Activated CD8-positive, alpha-beta memory T cell treated with anti-CD3 and anti-CD28 coated beads, Interleukin-2, amount 50 U/mL, for 24 hours (primary cell): ENCODE results near the gene DALRD3.

Source experiments
- DNase-seq: peaks from one replicate; pipeline ENCODE4 v3.0.0-alpha.2; 2020; ENCODE audit errors: extremely low read depth

DALRD3 gene

DNA sequence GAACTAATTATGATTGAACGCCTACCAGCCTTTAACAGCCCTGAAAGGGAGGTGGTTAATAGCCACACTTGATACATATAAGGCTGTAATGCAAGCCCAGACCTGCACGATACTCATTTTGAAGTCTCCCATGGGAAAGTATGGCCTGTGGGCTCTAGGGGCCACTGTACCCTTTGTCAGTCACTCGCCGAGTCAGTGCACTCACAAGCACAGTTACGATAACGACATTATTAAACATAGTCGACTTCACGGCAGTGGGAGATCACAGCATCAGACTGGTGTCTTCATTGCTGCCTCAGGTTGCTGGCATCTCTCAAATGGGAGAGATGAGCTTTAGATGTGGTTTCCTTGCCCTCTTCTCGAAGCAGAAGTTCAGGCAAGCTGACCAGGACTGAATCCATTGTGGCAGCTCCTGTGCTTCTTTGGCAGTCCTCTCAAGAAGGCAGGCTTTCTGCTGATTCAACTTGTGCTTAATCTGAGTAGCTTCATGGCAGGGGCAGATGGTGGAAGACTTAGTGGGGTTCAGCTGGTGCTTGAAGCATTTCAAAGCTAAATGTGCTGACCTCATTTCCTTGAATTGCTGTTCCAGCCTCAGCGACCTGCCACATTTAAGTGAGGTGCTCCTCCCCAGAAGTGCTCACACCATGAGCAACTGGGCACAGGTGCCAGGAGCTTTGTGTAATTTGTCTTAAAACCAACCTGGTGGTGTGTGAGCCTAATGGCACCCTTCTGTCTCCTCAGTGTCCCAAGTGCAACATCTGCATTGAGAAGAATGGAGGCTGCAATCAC lies 44.1 kb downstream of the DALRD3 start:
- DNase-seq = no peak

DNA sequence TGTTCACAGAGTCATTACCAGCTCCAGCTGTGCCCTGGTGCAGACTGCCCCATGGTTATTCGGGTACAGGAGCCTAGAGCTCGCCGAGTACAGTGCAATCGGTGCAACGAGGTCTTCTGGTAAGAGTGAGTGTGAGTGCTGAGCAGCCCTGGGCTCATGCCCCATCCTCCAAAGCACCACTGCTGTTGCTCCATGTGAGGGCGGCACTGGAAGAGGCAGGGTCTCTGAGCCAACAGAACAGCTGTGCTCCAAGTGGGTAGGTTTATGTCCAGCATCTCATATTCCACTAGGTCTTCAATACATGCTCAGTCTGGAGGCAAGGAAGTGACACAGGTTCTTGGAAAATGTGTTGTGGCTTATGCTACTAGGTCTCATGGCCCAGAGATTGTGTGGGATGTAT lies 47.8 kb downstream of the DALRD3 start:
- DNase-seq = no peak

DNA sequence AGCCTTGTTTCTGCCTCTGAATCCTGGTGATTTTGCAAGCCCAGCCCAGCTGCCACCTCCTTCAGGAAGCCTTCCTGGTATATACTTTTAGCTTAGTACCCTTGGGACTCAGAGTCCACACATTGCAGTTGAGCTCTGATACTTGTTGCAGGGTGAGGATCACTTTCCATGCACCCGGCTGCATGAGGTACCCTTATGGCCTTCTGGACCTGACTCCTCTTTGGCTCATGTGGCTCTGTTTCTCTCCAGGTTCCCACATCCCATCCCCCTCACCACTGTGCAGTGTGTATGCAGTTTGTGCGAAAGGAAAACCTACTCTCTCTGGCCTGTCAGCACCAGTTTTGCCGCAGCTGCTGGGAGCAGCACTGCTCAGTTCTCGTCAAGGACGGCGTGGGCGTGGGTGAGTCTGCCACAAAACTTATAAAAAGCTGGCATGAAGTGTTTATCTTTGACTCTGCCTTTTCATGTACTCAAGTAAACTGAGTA lies 51.5 kb downstream of the DALRD3 start:
- no peak for DNase-seq

DNA sequence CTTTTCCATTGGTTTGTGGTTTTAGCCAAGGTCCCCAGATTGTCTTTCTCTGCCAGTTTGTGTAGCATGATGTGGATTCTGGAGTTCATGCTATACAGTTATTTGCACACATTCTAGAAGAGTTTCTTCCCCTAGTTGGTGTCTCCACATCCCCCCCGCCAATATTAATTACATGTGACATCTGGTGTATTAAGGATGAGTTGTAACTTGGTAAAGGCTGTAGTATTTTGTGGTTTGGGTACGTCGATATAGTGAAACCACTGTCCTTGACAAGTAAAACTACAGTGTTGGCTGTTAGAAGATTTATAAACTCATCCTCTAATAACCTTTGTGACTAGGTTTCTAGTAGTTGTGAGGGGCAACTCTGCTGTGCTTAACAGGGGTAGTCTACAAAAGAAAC lies 52.0 kb downstream of the DALRD3 start:
- no peak for DNase-seq
